SK-MEL-5 (cell line): ENCODE results near the gene PRPF40A. TPM values are rescaled to one million over a fixed set of nuclear protein-coding genes. Genes with fewer than 3 reads are reported as not detected.

ENCODE experiments used
- DNase-seq: peaks from one replicate; pipeline ENCODE4 v3.0.0-alpha.2; 2016; ENCODE audit warnings: low read depth, low spot score
- in situ Hi-C: cut with HindIII; loops from 2 replicates; pipeline ENCODE4 v1.10.0; 2016; ENCODE audit warnings: low sequenced_read_pairs, high pct_unique_total_duplicates, low pct_unique_long_range_greater_than_20kb
- total RNA-seq: library from RNA; depleted of rRNA; stranded (reverse); fragments of >200 nt; shearing (Covaris generic); gene quantifications from 2 replicates; pipeline ENCODE4 v1.2.3, GENCODE V29; 2014

Gene PRPF40A
- total RNA-seq, 1 experiment from 2014 or later = 103 TPM

GRCh38 chr2:152678808-152679207, 38.5 kb downstream of the PRPF40A start:
- in situ Hi-C loops = no loop called here

GRCh38 chr2:152676461-152676860, 40.8 kb downstream of the PRPF40A start:
- in situ Hi-C loops = no loop called here
- DNase-seq = no peak

More at GRCh38 chr2:152678808-152679207, 38.5 kb downstream of the PRPF40A start:
- DNase-seq = no peak

DNA sequence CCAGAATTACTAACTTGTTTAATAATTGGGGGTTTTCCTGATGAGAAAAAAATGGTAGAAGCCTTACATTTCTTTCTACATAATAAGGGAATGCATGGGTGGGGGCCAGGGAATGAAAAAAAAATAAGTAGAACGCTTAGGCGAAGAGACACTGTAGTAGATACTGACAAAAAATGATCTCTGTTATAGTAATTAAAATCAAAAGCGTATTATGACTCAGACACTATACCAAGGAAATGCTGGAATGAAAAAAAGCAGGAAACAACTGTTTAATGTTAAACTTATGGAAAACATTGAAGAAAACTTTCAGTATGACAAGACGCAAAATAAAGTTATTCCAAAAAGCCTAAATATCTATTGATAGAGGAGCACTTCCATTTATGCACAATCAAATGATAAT, 42.9 kb downstream of the PRPF40A start:
- in situ Hi-C loops = no loop called here
- DNase-seq = no peak

- in situ Hi-C loops = no loop called here
- DNase-seq = no peak
Observed at GRCh38 chr2:152664725-152665124, 52.5 kb downstream of the PRPF40A start.

DNA sequence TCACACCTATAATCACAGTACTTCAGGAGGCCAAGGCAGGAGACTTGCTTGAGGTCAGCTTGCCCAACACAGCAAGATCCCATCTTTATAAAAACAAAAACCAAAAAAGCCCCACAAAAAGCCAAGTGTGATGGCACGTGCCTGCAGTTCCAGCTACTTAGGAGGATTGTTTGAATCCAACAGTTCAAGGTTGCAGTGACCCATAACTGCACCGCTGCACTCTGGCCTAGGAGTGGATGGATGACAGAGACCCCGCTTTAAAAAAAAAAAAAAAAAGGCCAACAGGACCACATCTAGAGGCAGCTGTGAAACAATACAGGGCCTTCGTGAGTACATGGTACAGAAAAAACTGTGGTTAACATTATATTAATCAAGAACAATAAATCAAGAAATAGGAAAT, 56.2 kb downstream of the PRPF40A start:
- no peak for DNase-seq
- in situ Hi-C loops = no loop called here

- no peak for DNase-seq
Observed at GRCh38 chr2:152658221-152658620, 59.0 kb downstream of the PRPF40A start.

GRCh38 chr2:152657043-152657442, 60.2 kb downstream of the PRPF40A start:
- DNase-seq = no peak
- in situ Hi-C loops = no loop called here

More at GRCh38 chr2:152658221-152658620, 59.0 kb downstream of the PRPF40A start:
- in situ Hi-C loops = no loop called here

GRCh38 chr2:152655880-152656279, 61.4 kb downstream of the PRPF40A start:
- in situ Hi-C loops = no loop called here
- no peak for DNase-seq

GRCh38 chr2:152651834-152652233, 65.4 kb downstream of the PRPF40A start:
- DNase-seq = no peak
- in situ Hi-C loops = no loop called here

- in situ Hi-C loops = no loop called here
- no peak for DNase-seq
Observed at GRCh38 chr2:152650768-152651371, 66.4 kb downstream of the PRPF40A start.

DNA sequence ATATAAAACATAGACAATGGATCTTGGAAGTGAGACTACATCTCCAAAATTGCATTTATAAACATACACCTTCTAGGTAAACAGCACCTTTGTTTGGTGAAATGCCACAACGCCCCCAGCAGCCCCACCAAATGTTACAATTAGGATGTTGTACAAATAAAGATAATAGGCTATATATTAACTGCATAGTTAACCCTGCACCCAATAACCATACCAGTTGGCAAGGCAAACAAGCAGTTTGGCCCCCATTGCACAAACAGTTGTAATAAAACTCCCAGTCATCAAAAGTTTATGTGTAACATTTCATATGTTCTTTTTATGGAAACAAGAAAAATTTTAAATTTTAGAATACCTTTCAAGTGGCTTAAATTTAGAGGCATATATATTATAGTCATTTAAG, 67.3 kb downstream of the PRPF40A start:
- in situ Hi-C loops = no loop called here
- no peak for DNase-seq

- DNase-seq = peak; percentile 32
- in situ Hi-C loops = no loop called here
Observed at GRCh38 chr2:152648336-152648735, 68.9 kb downstream of the PRPF40A start.

DNA sequence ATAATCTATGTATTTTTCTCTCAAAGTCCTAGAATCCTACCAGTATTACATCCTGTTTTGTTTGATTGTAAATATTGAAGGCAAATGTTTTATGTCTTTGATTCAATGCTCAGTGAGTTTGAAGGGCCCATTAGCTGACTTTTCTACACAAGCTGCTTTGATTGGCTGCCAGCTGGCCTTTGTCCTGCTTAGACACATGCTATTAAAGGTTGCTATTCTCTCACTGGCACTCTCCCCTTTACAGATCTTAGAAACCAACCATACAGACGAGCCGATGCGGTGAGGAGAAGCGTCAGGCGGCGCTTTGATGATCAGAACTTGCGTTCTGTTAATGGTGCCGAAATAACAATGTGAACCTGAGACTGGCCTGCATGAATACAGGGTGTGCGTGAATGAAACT, 69.7 kb downstream of the PRPF40A start:
- DNase-seq = peak; percentile 10
- in situ Hi-C loops = no loop called here

- DNase-seq = peak; percentile 58
- in situ Hi-C loops = no loop called here
Observed at GRCh38 chr2:152646775-152647174, 70.5 kb downstream of the PRPF40A start.

DNA sequence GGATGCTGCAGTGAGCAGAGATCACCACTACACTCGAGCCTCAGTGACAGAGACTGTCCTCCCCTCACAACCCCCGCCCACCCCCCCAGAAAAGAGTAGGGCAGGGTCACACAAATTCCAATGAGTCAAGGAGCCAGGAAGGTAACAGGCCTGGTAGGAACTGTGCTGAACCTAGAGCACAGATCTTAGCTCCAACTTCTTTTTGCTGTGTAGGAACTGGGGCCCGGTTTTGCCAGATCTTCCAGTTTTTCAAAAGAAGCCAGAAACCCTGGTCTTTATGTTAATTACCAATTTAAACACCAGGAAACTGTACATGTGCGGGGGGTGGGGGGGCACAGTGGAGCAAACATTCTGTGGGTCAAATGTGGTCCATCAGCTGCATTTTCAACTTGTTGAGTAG, 71.0 kb downstream of the PRPF40A start:
- in situ Hi-C loops = no loop called here

DNA sequence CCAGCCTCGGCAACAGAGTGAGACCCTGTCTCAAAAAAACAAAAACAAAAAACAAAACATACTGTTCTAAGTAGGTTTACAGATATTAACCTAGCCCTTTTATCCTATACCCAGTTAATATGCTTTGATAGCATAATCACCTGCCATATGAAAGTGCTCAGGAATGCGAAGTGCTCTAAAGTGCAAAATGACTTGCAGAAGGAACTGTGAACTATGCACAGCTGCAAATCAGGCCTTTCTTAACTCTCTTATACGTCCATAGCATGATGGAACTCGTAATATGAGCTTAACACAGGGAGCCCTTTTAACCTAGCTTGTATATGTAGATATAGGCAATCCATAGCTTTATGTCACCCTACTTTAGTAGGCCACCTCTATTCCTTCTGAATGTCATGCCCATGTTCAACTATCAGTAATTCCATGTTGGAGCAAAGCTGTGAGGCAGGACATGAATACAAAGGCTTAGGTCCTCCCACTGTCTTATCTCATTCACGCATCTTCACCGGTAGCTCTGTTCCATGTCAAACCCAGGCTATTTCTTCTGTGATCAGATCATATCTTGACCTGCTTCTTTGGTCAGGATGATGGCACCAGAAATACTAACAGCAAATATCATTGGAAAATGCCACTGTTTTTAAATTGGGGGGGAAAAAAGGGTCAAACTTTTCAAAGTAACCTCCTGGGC, 72.9 kb downstream of the PRPF40A start:
- in situ Hi-C loops = no loop called here

More for the DNA sequence above, 71.0 kb downstream of the PRPF40A start:
- no peak for DNase-seq

DNA sequence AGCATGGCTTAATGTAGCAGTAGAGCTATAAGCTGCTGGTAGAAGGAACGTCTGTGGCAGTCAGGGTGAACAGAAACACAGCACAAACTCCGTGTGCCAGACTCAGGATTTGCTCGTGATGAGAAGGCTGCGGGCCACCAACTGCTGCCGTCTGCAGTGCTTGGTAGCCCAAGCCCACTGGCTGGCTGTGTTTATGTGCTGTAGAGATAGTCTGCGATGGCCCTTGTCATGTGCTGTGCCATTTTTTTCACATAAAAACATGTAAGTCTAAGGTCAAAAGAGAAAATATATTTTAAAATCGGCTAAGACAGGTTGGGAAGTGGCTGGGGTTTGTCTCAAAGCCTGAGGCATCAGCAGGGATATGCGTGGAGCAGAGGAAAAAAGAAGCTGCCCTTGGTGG, 78.7 kb downstream of the PRPF40A start:
- no peak for DNase-seq
- in situ Hi-C loops = no loop called here

More for the DNA sequence above, 72.9 kb downstream of the PRPF40A start:
- DNase-seq = no peak

DNA sequence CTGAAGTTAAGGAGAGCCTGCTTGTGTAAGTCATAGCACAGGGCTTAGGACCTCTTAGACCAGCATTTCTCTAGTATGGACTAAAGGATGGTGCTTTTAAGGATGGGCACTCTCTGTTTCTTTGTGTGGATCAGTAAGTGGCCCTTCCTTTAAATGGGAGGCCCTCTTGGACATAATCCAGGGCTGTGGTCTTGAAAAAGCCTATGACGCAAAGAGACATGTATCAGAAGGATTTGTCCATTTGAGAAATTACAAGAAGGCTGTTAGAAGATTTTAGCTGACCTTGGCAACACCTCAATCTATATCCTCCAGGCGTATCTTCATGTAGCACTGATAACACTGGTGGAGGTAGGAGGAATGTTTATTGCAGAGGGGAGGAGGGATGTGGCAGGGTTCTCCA, 79.2 kb downstream of the PRPF40A start:
- in situ Hi-C loops = no loop called here
- no peak for DNase-seq

DNA sequence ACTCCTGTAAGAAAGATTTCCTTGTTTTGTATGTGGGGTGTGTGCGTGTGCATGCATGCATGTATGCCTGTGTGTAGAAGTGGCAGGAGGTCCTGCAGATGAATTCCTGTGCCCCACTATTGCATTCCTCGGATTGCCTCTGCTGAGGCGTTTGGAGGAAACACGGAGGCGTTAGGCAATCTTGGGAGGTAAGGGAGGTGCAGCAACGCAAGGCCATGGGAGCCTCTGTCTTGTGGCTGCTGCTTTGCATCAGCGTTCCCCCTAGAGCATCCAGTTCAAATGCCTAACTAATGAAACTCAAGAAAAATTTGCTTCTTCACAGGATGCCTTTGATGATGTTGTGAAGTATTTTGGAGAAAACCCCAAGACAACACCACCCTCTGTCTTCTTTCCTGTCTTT, 80.0 kb downstream of the PRPF40A start:
- DNase-seq = no peak
- in situ Hi-C loops = no loop called here
